ENCODE results near the gene PAXIP1.

- no peak for TF ChIP-seq YBX1 (IDR thresholded peaks at IDR 0.05)
- TF ChIP-seq CTCF (IDR thresholded peaks at IDR 0.05 in 2 of 3, conservative IDR thresholded peaks at IDR 0.05 in 1 of 3; ENCODE audit: control insufficient read depth in 2 of 3, extremely low read depth in 1 of 3, insufficient read depth in 1 of 3, low read depth in 3 of 3, low read length in 3 of 3) = no peak
- TF ChIP-seq YY1 (IDR thresholded peaks at IDR 0.05; ENCODE audit: low read depth, low read length) = no peak
- no peak for TF ChIP-seq IRF3 (IDR thresholded peaks at IDR 0.05)
- no peak for TF ChIP-seq HDAC2 (IDR thresholded peaks at IDR 0.05)
- no peak for TF ChIP-seq PKNOX1 (IDR thresholded peaks at IDR 0.05)
- TF ChIP-seq NFYB (IDR thresholded peaks at IDR 0.05; ENCODE audit: insufficient read depth, low read depth, low read length) = no peak
- no peak for TF ChIP-seq POLR2AphosphoS5 (IDR thresholded peaks at IDR 0.05; ENCODE audit: low read length)
- TF ChIP-seq REST (IDR thresholded peaks at IDR 0.05; ENCODE audit: low read depth, low read length) = no peak
- no peak for TF ChIP-seq HDGF (IDR thresholded peaks at IDR 0.05)
- TF ChIP-seq TBL1XR1 (IDR thresholded peaks at IDR 0.05; ENCODE audit: low read depth, low read length) = no peak
- TF ChIP-seq SMAD1 (IDR thresholded peaks at IDR 0.05; ENCODE audit: low read depth, partially characterized antibody) = no peak
Observed at GRCh38 chr7:154984601-154985188, 18.2 kb downstream of the PAXIP1 start.

All from GM12878 (cell line).